ENCODE results near the gene FCGR1A.
"Not testable (repeated sequence)": the region's sequence is repeated elsewhere in the genome, so short reads cannot be mapped to it uniquely, and the experiment has no call there.

The FCGR1A gene

DNA sequence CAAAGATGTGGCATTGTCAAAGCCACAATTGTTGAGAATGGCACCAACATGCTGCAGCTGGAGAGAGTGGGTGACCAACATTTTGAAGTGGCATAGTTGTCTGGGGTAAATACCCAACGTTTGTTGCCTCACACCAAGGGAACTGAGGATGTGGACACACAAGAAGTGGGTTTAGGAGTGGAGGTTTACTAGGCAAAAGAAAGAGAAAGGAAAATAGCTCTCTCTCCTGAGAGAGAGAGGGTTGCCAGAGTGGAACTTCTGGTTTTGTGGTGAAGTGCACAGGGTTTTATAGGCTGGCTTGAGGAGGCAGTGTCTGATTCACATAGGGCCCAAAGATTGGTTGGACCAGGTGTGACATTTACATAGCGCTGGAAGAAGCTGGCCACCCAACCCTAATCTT, 29.0 kb upstream of the FCGR1A start:
- DNase-seq (ENCODE audit: low read depth, low spot score); H3K27me3 ChIP-seq (ENCODE audit: insufficient read depth, insufficient read length); H3K9ac ChIP-seq (ENCODE audit: insufficient read length, low read depth); H3K4me1 ChIP-seq (ENCODE audit: insufficient read depth, insufficient read length); H3K4me3 ChIP-seq (ENCODE audit: insufficient read length, low read depth); H3K9me3 ChIP-seq (ENCODE audit: insufficient read depth, low read length); H3K36me3 ChIP-seq (ENCODE audit: insufficient read depth, insufficient read length, low read length): not testable (repeated sequence)

DNA sequence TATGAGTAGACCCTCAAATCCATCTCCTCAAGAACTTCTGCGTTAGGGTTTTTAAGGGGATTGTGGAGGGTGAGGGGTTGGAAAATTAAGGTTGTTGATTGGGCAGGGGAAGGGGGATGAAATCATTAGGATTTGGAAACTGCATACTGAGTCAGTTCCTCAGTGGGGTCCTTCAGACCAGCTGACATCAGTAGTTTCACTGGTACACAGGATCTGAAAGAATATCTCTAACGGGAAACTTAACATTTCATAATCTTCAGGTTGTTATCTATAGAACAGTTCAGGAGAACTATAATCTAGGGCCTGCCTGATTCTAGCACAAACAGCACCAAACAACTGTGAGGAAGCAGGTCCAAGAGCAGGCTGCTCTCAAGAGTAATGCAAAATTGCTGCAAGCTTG, 27.2 kb upstream of the FCGR1A start:
- H3K4me3 ChIP-seq (ENCODE audit: insufficient read length, low read depth); H3K9ac ChIP-seq (ENCODE audit: insufficient read length, low read depth): not testable (repeated sequence)

DNA sequence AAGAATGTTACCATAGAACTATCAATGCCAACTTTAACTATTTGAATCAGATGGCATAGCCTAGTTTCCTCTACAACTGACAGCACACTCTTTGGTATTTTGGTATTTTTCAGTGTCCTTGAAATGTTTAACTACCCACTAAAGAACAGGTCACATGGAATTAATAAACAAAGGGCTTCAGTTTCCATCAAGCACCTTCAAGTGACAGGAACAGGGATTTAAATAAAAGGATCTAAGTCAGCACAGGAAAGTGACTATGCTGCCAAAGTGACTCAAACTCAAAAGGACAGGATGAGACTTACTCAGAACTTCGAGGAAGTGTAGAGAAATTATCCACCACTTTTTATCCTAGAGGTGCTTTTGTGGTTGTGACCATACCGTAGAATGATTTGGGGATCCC, 20.2 kb upstream of the FCGR1A start:
- not testable (repeated sequence) for DNase-seq (ENCODE audit: low read depth, low spot score); H3K9ac ChIP-seq (ENCODE audit: insufficient read length, low read depth); H3K9me3 ChIP-seq (ENCODE audit: insufficient read depth, low read length); H3K4me1 ChIP-seq (ENCODE audit: insufficient read depth, insufficient read length); H3K27me3 ChIP-seq (ENCODE audit: insufficient read depth, insufficient read length); H3K4me3 ChIP-seq (ENCODE audit: insufficient read length, low read depth); H3K36me3 ChIP-seq (ENCODE audit: insufficient read depth, insufficient read length, low read length)

More for the DNA sequence above, 27.2 kb upstream of the FCGR1A start:
- not testable (repeated sequence) for H3K4me1 ChIP-seq (ENCODE audit: insufficient read depth, insufficient read length); H3K27me3 ChIP-seq (ENCODE audit: insufficient read depth, insufficient read length); H3K9me3 ChIP-seq (ENCODE audit: insufficient read depth, low read length); H3K36me3 ChIP-seq (ENCODE audit: insufficient read depth, insufficient read length, low read length); DNase-seq (ENCODE audit: low read depth, low spot score)

DNA sequence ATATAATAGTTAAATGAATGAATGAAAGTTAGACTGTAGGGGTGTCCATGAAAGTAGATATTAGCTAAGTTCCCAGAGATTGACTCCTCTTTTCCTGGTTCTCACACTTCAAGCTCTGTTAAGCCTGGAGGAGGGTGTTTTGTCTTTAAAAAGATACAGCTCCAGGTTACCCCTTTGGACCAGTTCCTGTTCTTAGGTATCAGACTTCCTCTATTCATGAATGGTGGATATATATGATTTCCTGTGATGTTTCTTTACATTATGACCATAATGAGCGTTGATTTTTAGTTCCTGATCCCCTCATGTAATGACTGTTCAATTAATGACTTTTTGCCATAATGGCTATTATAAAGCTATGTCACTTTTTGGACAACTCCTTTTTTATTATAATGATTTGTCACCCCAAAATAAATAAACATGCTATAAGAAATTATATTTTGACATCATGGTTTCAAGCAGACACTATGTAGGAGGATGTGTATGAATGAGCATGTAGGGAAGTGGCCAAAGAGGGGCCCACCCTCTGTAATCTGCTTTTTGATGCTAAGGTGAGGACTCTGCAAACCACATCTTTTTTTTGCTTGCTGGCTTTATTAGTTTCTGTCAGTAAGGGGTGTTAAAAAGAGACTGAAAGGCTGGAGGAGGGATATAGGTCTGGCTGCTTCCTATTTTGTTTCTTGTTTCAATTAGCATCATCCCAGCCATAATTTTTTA, 18.2 kb upstream of the FCGR1A start:
- H3K4me3 ChIP-seq (ENCODE audit: insufficient read length, low read depth); DNase-seq (ENCODE audit: low read depth, low spot score); H3K27me3 ChIP-seq (ENCODE audit: insufficient read depth, insufficient read length); H3K9ac ChIP-seq (ENCODE audit: insufficient read length, low read depth); H3K36me3 ChIP-seq (ENCODE audit: insufficient read depth, insufficient read length, low read length); H3K9me3 ChIP-seq (ENCODE audit: insufficient read depth, low read length); H3K4me1 ChIP-seq (ENCODE audit: insufficient read depth, insufficient read length): not testable (repeated sequence)

DNA sequence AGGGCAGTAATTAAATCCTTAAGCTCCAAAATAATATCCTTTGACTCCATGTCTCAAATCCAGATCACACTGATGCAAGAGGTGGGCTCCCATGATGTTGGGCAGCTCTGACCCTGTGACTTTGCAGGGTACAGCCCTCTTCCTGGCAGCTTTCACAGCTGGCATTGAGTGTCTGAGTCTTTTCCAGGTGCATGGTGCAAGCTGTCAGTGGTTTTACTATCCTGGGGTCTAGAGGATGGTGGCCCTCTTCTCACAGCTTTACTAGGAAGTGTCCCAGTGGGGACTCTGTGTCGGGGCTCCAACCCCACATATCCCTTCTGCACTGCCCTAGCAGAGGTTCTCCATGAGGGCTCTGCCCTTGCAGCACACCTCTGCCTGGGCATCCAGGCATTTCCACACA, 16.3 kb upstream of the FCGR1A start:
- H3K36me3 ChIP-seq (ENCODE audit: insufficient read depth, insufficient read length, low read length); DNase-seq (ENCODE audit: low read depth, low spot score); H3K4me3 ChIP-seq (ENCODE audit: insufficient read length, low read depth); H3K27me3 ChIP-seq (ENCODE audit: insufficient read depth, insufficient read length); H3K9ac ChIP-seq (ENCODE audit: insufficient read length, low read depth); H3K9me3 ChIP-seq (ENCODE audit: insufficient read depth, low read length); H3K4me1 ChIP-seq (ENCODE audit: insufficient read depth, insufficient read length): not testable (repeated sequence)

DNA sequence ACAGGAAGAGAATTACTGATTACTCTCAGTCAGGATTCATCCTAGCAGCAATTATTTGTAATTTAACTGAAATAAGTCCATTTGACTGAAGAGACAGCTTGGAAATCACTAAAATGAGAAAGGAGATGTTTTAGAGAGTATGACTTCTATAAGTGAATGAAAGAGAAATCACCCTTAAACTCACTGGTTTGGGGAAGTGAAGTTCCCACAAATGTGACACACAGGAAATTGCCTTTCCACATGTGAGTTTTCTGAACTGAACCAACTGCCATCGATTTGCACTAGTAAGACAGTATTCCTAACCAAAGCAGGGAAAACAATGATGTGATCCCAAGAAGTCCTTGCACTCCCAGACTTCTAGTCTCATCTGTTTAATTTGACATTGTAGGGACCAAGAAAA, 13.3 kb upstream of the FCGR1A start:
- H3K27me3 ChIP-seq (ENCODE audit: insufficient read depth, insufficient read length); H3K9me3 ChIP-seq (ENCODE audit: insufficient read depth, low read length); H3K4me3 ChIP-seq (ENCODE audit: insufficient read length, low read depth); H3K36me3 ChIP-seq (ENCODE audit: insufficient read depth, insufficient read length, low read length); H3K9ac ChIP-seq (ENCODE audit: insufficient read length, low read depth); DNase-seq (ENCODE audit: low read depth, low spot score); H3K4me1 ChIP-seq (ENCODE audit: insufficient read depth, insufficient read length): not testable (repeated sequence)

DNA sequence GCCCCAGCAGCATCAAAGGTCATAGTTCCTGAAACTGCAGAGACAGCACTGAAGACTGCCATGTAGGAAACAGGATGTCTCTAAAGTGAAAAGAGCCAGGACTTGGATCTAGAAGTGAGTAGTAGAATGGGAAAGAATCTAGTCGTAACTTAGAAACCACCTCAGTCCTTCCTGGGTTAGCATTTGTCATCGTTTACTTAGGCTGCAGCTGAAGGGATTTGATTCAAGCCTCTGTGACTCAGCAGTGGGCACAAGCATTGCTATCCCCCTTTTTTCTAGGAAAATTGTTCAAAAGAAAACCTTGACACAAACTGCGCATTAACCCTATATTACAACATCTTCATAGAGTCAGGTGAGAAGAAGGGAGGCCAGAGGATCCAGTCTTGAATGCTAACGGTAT, 11.8 kb upstream of the FCGR1A start:
- not testable (repeated sequence) for DNase-seq (ENCODE audit: low read depth, low spot score); H3K4me1 ChIP-seq (ENCODE audit: insufficient read depth, insufficient read length); H3K36me3 ChIP-seq (ENCODE audit: insufficient read depth, insufficient read length, low read length); H3K9me3 ChIP-seq (ENCODE audit: insufficient read depth, low read length); H3K9ac ChIP-seq (ENCODE audit: insufficient read length, low read depth); H3K4me3 ChIP-seq (ENCODE audit: insufficient read length, low read depth); H3K27me3 ChIP-seq (ENCODE audit: insufficient read depth, insufficient read length)

DNA sequence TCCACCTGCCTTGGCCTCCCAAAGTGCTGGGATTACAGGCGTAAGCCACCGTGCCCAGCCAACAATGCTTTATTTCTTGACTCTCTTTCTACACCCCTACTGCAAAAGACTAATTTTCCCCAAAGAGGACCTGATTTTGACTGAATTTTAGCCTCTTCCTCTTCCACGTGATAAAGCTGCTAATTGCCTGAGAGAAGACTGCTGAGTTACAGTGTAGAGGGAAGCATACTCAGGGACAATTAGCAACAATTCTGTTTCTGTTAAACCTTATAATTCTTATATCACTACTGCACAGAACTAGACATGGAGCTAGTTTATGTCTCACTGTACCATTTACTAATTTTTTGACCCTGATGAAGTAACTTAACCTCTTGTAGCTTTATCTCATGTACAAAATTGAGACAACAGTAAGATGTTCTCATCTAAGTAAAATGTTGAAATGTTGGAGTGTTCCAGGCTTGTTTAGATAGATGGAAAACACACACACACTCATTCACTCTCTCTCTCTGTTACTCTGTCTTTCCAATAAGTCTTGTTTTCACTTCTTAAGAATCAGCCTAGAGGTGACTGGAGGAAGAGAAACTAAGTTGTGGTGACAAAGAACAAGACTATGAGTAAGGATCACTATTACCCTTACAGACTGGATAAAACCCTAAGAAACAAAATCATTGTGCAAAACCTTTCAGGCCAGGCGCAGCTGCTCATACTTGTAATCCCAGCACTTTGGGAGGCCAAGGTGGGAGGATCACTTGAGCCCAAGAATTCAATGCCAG, 10.7 kb upstream of the FCGR1A start:
- not testable (repeated sequence) for H3K36me3 ChIP-seq (ENCODE audit: insufficient read depth, insufficient read length, low read length); H3K27me3 ChIP-seq (ENCODE audit: insufficient read depth, insufficient read length); H3K4me3 ChIP-seq (ENCODE audit: insufficient read length, low read depth); H3K9ac ChIP-seq (ENCODE audit: insufficient read length, low read depth); DNase-seq (ENCODE audit: low read depth, low spot score); H3K4me1 ChIP-seq (ENCODE audit: insufficient read depth, insufficient read length); H3K9me3 ChIP-seq (ENCODE audit: insufficient read depth, low read length)

DNA sequence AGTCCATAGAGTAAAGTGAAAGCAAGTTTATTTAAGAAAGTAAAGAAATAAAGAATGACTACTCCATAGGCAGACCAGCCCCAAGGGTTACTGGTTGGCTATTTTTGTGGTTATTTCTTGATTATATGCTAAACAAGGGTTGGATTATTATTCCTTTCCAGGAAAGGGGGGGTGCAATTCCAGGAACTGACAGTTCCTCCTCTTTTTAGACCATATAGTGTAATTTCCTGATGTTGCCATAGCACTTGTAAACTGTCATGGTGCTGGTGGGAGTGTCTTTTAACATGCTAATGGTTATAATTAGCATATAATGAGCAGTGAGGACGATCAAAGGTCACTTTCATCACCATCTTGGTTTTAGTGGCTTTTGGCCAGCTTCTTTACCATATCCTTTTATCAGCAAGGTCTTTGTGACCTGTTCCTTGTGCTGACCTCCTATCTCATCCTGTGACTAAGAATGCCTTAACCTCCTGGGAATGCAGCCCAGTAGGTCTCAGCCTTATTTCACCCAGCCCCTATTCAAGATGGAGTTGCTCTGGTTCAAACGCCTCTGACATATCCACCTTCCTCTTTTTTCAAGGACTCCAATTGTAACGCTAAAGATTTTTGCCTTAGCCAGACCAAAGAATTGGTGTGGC, 6.9 kb upstream of the FCGR1A start:
- not testable (repeated sequence) for H3K4me1 ChIP-seq (ENCODE audit: insufficient read depth, insufficient read length); H3K4me3 ChIP-seq (ENCODE audit: insufficient read length, low read depth); H3K9ac ChIP-seq (ENCODE audit: insufficient read length, low read depth); H3K36me3 ChIP-seq (ENCODE audit: insufficient read depth, insufficient read length, low read length); H3K27me3 ChIP-seq (ENCODE audit: insufficient read depth, insufficient read length); H3K9me3 ChIP-seq (ENCODE audit: insufficient read depth, low read length)
- peak; percentile 15 for DNase-seq (ENCODE audit: low read depth, low spot score)

DNA sequence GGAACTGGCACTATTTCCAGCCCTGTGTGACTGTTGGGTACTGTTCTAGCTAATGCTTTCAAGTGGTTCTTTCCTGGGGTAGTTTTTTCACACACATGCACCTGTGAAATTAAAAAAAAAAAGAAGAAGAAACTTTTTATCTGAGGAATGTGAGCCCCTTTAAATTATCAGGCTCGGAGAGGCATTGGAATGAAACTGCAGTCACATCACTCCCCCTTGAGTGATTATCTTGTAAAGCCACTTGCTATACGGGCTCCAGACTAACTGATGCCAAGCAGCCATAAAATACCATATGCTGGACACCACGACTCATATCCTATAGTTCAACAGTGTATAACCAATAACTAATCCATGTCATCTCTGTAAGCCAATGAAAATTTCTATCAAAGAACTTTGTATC, 5.4 kb upstream of the FCGR1A start:
- H3K4me3 ChIP-seq (ENCODE audit: insufficient read length, low read depth); H3K9me3 ChIP-seq (ENCODE audit: insufficient read depth, low read length); H3K27me3 ChIP-seq (ENCODE audit: insufficient read depth, insufficient read length); DNase-seq (ENCODE audit: low read depth, low spot score); H3K9ac ChIP-seq (ENCODE audit: insufficient read length, low read depth); H3K4me1 ChIP-seq (ENCODE audit: insufficient read depth, insufficient read length); H3K36me3 ChIP-seq (ENCODE audit: insufficient read depth, insufficient read length, low read length): not testable (repeated sequence)

DNA sequence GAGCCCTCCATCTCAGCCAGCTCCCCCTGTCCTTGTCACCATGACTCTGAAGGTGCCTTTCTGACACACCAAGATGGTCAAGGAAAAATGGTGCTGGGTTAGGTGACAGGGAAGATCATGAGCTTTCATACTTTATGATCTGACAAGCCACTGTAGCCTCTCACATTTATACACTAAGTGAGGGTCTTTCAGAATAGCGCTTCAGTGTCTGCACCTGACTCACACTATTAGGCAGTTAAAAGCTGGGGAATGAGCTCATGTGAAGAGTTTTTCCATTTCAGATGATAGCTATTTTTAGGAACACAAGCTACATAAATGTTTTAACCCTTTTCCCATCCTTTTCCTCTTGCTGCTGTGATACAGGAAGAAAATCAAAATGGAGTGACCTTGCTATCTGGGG, 4.2 kb upstream of the FCGR1A start:
- not testable (repeated sequence) for H3K36me3 ChIP-seq (ENCODE audit: insufficient read depth, insufficient read length, low read length); H3K9me3 ChIP-seq (ENCODE audit: insufficient read depth, low read length); H3K9ac ChIP-seq (ENCODE audit: insufficient read length, low read depth); H3K4me1 ChIP-seq (ENCODE audit: insufficient read depth, insufficient read length); DNase-seq (ENCODE audit: low read depth, low spot score); H3K27me3 ChIP-seq (ENCODE audit: insufficient read depth, insufficient read length); H3K4me3 ChIP-seq (ENCODE audit: insufficient read length, low read depth)

DNA sequence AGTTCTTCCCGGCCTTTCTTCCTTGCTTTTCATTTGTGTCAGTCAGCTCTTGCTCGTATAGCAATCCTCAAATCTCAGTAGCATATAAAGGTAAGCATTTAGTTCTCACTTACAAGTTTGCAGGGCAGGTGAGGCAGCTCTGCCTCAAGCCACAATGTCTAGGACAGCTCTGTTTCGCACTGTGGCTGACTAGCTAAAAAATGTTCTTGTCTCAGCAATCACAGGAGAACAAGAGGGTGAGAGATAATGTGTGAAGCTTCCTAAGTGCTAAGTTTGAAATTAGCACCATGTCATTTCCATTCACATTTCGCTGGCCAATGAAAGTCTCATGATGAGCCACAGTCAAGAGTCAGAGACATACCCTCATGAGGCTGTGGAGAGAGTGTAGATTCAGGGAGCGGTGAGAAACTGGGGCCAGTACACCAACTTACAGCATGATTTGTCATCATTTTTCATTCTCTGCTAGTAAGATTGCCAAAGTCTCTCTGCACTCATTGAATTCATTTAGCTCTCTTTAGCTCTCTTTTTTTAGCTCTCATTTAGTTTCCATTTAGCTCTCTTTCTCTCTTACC, 995 bp upstream of the FCGR1A start:
- H3K27me3 ChIP-seq (ENCODE audit: insufficient read depth, insufficient read length); H3K9ac ChIP-seq (ENCODE audit: insufficient read length, low read depth); H3K9me3 ChIP-seq (ENCODE audit: insufficient read depth, low read length); H3K4me3 ChIP-seq (ENCODE audit: insufficient read length, low read depth); H3K36me3 ChIP-seq (ENCODE audit: insufficient read depth, insufficient read length, low read length); H3K4me1 ChIP-seq (ENCODE audit: insufficient read depth, insufficient read length); DNase-seq (ENCODE audit: low read depth, low spot score): not testable (repeated sequence)

Measured in NT2/D1 (cell line).